Embryonic facial prominence (tissue), 1 donor: ENCODE measurements around the gene CRMP1.

Experiments
- DNase-seq: peaks from one replicate; pipeline ENCODE4 v3.0.0-alpha.2; 2016; ENCODE audit errors: extremely low spot score

The CRMP1 gene

DNA sequence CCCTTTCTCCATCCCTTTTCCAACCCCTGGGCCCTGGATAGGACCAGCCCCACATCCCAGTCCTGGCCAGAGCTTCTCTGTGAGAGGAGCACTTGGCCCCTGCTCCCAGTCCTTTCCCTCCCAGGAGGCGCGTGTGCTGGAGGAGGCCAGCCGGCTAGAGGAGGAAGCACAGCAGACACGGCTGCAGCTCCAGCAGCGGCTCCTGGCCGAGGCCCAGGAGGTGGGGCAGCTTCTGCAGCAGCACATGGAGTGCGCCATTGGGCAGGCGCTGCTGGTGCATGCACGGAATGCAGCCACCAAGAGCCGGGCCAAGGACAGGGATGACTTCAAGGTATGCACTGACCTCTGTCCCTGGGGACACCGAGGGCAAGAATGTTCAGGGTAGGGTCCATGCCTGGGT, 94.4 kb downstream of the CRMP1 start:
- DNase-seq = no peak

- no peak for DNase-seq
Measured at GRCh38 chr4:5797866-5798265, 95.0 kb downstream of the CRMP1 start.

GRCh38 chr4:5796976-5797375, 95.9 kb downstream of the CRMP1 start:
- DNase-seq = no peak

GRCh38 chr4:5795580-5795979, 97.3 kb downstream of the CRMP1 start:
- no peak for DNase-seq

DNA sequence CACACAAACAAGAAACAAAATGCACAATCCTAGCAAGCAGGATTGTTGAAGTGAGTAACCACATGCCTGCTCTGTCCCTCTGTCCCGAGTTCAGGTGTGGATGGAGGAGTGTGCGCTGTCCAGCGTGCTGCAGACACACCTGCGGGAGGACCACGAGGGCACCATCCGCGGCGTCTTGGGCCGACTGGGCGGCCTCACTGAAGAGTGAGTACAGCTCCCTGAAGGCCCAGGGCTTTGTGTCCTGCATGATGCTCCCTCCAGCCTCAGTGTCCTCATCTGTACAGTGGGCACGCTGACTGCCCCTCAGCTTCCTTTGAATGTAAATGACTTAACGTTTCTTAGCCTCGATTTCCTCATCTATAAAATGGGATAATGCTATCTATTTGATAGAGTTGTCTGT, 99.4 kb downstream of the CRMP1 start:
- no peak for DNase-seq

- DNase-seq = no peak
Measured at GRCh38 chr4:5791654-5792053, 101.2 kb downstream of the CRMP1 start.

DNA sequence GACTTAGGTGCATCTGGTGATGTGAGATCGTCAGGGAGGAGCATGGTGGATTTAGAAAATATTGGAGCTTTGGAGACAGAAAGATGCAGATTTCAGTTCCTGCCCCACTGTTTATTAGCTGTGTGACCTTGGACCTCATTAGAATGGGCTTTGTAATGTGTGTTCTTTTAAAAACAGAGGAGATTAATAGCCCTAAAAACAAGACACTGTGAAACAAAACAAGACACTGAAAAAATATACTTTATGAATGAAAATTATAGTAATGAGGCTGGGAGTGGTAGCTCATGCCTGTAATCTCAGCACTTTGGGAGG, 102.4 kb downstream of the CRMP1 start:
- no peak for DNase-seq

DNA sequence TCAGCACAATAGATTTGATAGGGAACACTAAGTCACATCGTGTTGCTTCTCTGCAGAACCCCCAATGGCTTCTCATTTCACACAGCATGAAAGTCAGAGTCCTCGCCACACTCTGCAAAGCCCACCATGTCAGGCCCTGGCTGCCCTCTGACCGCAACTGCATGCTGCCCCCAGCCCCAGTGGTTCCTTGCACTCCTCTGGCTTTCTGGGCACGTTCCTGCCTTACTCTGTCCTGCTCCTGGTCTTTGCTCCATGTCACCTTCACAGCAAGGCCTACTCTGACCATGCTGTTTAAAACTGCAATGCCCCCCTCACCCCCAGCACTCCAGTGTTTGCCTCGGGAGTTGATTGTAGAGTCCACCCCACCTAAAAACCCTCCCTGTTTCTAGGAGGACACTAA, 103.7 kb downstream of the CRMP1 start:
- no peak for DNase-seq

GRCh38 chr4:5788144-5788543, 104.7 kb downstream of the CRMP1 start:
- no peak for DNase-seq

DNA sequence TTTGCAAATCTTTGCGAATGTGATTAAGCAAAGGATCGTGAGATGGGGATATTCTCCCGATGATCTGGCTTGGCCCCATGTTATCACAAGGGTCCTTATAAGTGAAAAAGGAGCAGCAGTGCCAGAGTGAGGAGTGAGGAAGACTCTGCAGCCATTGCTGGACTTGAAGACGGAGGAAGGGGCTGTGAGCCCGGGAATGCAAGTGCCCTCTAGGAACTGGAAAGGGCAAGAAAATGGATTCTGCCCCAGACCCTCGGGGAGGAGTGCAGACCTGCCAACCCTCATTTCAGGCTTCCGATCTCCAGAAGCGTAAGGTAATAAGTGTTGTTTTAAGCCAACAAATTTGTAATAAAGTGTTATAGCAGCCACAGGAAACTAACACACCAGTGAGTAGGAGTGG, 105.6 kb downstream of the CRMP1 start:
- no peak for DNase-seq

- DNase-seq = no peak
Measured at GRCh38 chr4:5785806-5786680, 106.8 kb downstream of the CRMP1 start.

- DNase-seq = no peak
Measured at GRCh38 chr4:5784960-5785611, 107.8 kb downstream of the CRMP1 start.

GRCh38 chr4:5784021-5784420, 108.9 kb downstream of the CRMP1 start:
- no peak for DNase-seq

DNA sequence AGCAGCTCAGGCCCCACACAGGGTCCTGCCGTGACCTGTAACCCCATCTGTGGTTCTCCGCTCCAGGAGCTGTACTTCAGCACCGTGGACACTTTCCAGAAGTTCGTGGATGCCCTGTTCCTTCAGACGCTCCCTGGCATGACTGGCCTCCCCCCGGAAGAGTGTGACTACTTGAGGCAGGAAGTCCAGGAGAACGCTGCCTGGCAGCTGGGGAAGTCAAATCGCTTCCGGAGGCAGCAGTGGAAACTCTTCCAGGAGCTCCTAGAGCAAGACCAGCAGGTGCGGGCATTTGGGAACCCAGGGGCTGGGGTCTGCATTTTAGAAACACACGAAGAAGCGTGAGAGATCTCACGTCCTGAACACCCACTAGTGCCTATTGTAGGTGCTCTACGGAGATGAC, 109.4 kb downstream of the CRMP1 start:
- DNase-seq = no peak

DNA sequence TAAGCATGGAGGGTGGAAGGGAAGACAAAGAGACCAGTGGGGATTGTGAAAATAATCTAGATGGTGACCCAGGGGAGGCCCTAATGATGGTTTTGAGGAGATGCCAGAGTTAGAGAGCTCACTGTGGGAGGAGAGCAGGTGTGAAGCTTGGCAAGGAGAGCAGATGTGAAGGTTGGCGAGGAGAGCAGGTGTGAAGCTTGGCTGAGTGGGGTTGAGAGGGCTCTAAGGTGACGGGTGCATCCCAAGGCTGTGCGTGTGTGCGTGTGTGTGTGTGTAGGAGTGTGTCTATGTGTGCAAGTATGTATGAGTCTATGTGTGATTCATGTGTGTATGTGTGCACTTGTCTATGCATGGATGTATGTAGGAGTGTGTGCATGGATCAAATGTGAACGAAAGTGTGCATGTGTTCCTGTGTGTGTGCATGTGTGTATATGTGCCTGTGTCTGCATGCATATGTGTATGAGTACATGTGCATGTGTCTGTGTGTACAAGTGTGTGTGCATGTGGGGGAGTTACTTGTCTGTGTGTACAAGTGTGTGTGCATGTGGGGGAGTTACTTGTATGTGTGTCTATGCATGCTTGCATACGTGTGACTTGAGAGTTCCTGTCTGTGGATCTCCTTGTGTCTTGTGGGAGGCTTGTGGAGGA, 109.9 kb downstream of the CRMP1 start:
- no peak for DNase-seq

DNA sequence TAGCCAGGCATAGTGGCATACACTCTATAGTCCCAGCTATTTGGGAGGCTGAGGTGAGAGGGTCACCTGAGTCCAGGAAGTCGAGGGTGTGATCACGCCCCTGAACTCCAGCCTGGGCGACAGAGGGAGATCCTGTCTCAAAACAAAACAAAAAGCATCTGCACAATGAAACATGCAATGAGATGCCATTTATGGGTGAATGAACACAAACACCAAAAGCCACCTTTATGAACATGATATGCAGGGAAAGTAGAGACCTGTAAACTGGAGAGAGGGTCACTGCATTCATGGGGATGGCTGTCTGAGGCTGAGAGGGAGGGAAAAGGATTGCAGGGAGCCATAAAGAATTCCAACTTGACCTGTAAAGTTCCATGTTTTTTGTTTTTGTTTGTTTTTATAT, 111.2 kb downstream of the CRMP1 start:
- no peak for DNase-seq

- DNase-seq = no peak
Measured at GRCh38 chr4:5780831-5781480, 111.9 kb downstream of the CRMP1 start.

DNA sequence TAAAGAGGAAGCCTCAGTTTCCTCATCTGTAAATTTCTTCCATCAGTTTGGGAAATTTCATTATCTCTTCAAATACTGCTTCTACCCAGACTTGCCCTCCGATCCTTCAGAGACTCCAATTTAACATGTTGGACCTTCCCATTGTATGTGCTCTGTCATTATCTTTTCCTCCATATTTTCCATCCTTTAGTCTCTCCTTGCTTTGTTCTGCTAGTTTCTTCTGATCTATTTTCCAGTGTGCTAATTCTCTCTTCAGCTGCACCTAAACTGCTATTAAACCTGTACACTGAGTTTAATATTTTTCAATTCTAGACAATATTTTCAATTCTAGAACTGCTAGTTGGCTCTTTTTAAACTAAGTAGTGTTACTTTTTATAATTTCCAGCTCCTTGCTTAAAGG, 116.4 kb downstream of the CRMP1 start:
- DNase-seq = no peak

DNA sequence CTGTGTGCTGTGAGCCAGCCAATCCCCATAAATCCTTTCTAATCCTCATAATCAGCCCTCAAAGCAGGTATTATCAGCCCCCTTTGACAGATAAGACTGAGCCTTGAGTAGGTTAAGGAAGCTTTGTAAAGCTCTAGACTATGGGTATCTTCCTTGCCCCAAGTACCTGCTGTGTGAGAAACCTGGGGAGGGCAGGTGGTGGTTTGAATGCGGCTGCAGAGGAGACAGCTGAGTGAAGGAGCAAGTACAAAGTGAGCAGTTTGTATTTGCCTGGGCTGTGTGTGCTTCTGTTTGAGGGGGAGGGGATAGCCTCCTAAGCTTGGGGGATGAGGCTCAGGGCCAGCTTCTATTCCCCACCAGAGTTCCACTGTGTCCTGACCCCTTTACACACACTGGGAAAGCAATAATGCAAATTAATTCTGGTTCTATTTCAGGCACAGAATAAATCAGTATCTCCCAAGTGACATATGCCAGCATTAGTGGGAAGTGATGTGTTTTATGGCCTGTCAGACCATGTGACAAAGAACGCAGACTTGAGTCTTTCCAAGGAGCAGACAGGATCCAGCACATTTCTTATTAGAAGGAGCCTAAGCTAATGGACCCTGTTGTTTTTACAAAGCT, 118.4 kb downstream of the CRMP1 start:
- no peak for DNase-seq

- DNase-seq = no peak
Measured at GRCh38 chr4:5773271-5773555, 119.7 kb downstream of the CRMP1 start.

- no peak for DNase-seq
Measured at GRCh38 chr4:5772528-5773270, 120.2 kb downstream of the CRMP1 start.
